HepG2 (cell line): ENCODE results near the gene TRIM28. TPM values are rescaled to one million over a fixed set of nuclear protein-coding genes. Genes with fewer than 3 reads are reported as not detected.
A peak's percentile ranks its signal among the peaks of the same experiment; 100 is the strongest.

ENCODE experiments used
- ATAC-seq: fragments of 200-7000 bp; cut with Tn5 transposase; 3 replicates; pipeline ENCODE4 v1.9.1; 2020; ENCODE audit warnings: mild to moderate bottlenecking, moderate library complexity
- BruUV-seq: library from RNA; stranded (reverse); fragments of 400-500 nt; replicated peaks from 2 replicates; lab custom pipeline; 2021; lab: Mats Ljungman, UMichigan
- CTCF ChIA-PET: fragments of 300-600 bp; formaldehyde crosslinking; extraction: SDS; loops from one replicate; lab custom pipeline; 2021; ENCODE audit warnings: low total read pairs, inconsistent platforms, low intra/inter-chr PET ratio; lab: Yijun Ruan, JAX
- POLR2A ChIA-PET: fragments of 350-600 bp; sonication (Branson Sonifier 250); formaldehyde crosslinking; loops from one replicate; lab custom pipeline; 2020; ENCODE audit warnings: antibody characterized with exemption, inconsistent platforms; lab: Yijun Ruan, JAX
- DNase-seq: peaks from one replicate; pipeline ENCODE4 v3.0.0-alpha.2; 2015; ENCODE audit warnings: low spot score
- FAIRE-seq: peaks from 3 replicates; lab custom pipeline; 2011; peaks lifted over from hg19 to GRCh38; lab: Jason Lieb, UNC
- H2AFZ ChIP-seq: one replicate; pipeline ENCODE4 v1.6.1; 2011; ENCODE audit warnings: low read length, inconsistent platforms
- H3K27ac ChIP-seq: fragments of 300-600 bp; 3 replicates; pipeline ENCODE4 v1.8.0; 2011; ENCODE audit warnings: mixed run types, mild to moderate bottlenecking, mixed read lengths, low read length, inconsistent platforms; ENCODE audit not compliant: insufficient read depth; ENCODE audit errors: extremely low read length
- H3K27me3 ChIP-seq, 2 experiments: fragments of 200-600 bp in 1 of 2; 2 replicates in 1 of 2; 3 replicates in 1 of 2; pipeline versions ENCODE4 v1.6.0 to v1.8.0; 2011; ENCODE audit warnings: low read length in 2 of 2, mild to moderate bottlenecking in 2 of 2, moderate library complexity in 2 of 2, inconsistent platforms in 1 of 2; ENCODE audit not compliant: insufficient read depth in 2 of 2, control insufficient read depth in 1 of 2
- H3K36me3 ChIP-seq, 2 experiments: fragments of 200-600 bp in 1 of 2; replicated peaks in 1 of 2; 2 replicates in 1 of 2; 3 replicates in 1 of 2; pipeline versions ENCODE4 v1.5.1 to v1.8.0; 2011; ENCODE audit warnings: low read length in 2 of 2, inconsistent platforms in 1 of 2; ENCODE audit not compliant: insufficient read depth in 2 of 2, control insufficient read depth in 1 of 2
- H3K4me1 ChIP-seq: 2 replicates; pipeline ENCODE4 v1.5.1; 2012; ENCODE audit warnings: low read length, inconsistent platforms; ENCODE audit not compliant: insufficient read depth
- H3K4me2 ChIP-seq: 2 replicates; pipeline ENCODE4 v1.6.0; 2011; ENCODE audit warnings: low read depth, low read length, inconsistent platforms
- H3K4me3 ChIP-seq, 3 experiments: fragments of 200-600 bp in 1 of 3; sonication (generic), shearing (Covaris generic) in 1 of 3; replicated peaks in 1 of 3; 2 replicates each; pipeline ENCODE4 v1.5.1; 2011 to 2016; ENCODE audit warnings: low read length in 3 of 3, inconsistent platforms in 2 of 3, low read depth in 2 of 3, mild to moderate bottlenecking in 2 of 3, control low read depth in 1 of 3, mixed read lengths in 1 of 3; ENCODE audit not compliant: insufficient read depth in 1 of 3
- H3K79me2 ChIP-seq: one replicate; pipeline ENCODE4 v1.6.1; 2011; ENCODE audit warnings: low read length, inconsistent platforms; ENCODE audit not compliant: insufficient read depth
- H3K9ac ChIP-seq: 2 replicates; pipeline ENCODE4 v1.6.0; 2011; ENCODE audit warnings: mild to moderate bottlenecking, low read depth, low read length, inconsistent platforms; ENCODE audit not compliant: insufficient read depth
- H3K9me3 ChIP-seq: 2 replicates; pipeline ENCODE4 v1.5.1; 2012; ENCODE audit warnings: mild to moderate bottlenecking, low read length
- H4K20me1 ChIP-seq: 2 replicates; pipeline ENCODE4 v1.6.0; 2011; ENCODE audit warnings: inconsistent platforms, mild to moderate bottlenecking, low read length, moderate library complexity; ENCODE audit not compliant: insufficient read depth
- CREB1 ChIP-seq, 2 experiments: fragments of 450-650 bp in 1 of 2; IDR thresholded peaks; 2 replicates each; pipeline ENCODE4 v1.6.1; 2016 to 2017; ENCODE audit warnings: control low read depth in 1 of 2, mild to moderate bottlenecking in 1 of 2, missing compliant biosample characterization in 1 of 2, missing genetic modification characterization in 1 of 2
- FOXA3 ChIP-seq: IDR thresholded peaks from 2 replicates; pipeline ENCODE4 v1.6.1; 2016; ENCODE audit warnings: missing genetic modification reagents, missing compliant biosample characterization
- ZNF160 ChIP-seq: sonication (generic); formaldehyde crosslinking; IDR thresholded peaks from 2 replicates; pipeline ENCODE4 v1.8.0; 2022; ENCODE audit warnings: mild to moderate bottlenecking, inconsistent platforms, missing genetic modification reagents
- ZNF274 ChIP-seq: sonication (generic); formaldehyde crosslinking; IDR thresholded peaks from 2 replicates; pipeline ENCODE4 v1.5.1; 2020; ENCODE audit warnings: mild to moderate bottlenecking, missing genetic modification reagents
- ZNF296 ChIP-seq: sonication (generic); formaldehyde crosslinking; conservative IDR thresholded peaks from 2 replicates; pipeline ENCODE4 v1.5.0; 2020; ENCODE audit warnings: mild to moderate bottlenecking, missing genetic modification reagents
- ZNF343 ChIP-seq: sonication (generic); formaldehyde crosslinking; IDR thresholded peaks from 2 replicates; pipeline ENCODE4 v1.4.0; 2020; ENCODE audit warnings: mild to moderate bottlenecking, missing genetic modification reagents
- ZNF354B ChIP-seq: sonication (generic); formaldehyde crosslinking; IDR thresholded peaks from 2 replicates; pipeline ENCODE4 v1.8.0; 2022; ENCODE audit warnings: mild to moderate bottlenecking, missing genetic modification reagents
- ZNF768 ChIP-seq: sonication (generic); formaldehyde crosslinking; IDR thresholded peaks from 2 replicates; pipeline ENCODE4 v1.4.0; 2020; ENCODE audit warnings: missing genetic modification reagents
- ZSCAN25 ChIP-seq: sonication (generic); formaldehyde crosslinking; IDR thresholded peaks from 2 replicates; pipeline ENCODE4 v1.8.0; 2022; ENCODE audit warnings: mild to moderate bottlenecking, missing genetic modification reagents
- WGBS: methylation state at CpG from one replicate; pipeline ENCODE4 v1.1.6; 2017; ENCODE audit warnings: low lambda C conversion rate; 5-methylcytosine and 5-hydroxymethylcytosine counted together
- in situ Hi-C: cut with HindIII; loops from 2 replicates; pipeline ENCODE4 v1.10.0; 2017; ENCODE audit warnings: low pct_unique_long_range_greater_than_20kb; ENCODE audit not compliant: extremely low pct_ligation_motif_present
- intact Hi-C: fragments of 100-400 bp; cut with micrococcal nuclease; formaldehyde crosslinking; loops from one replicate; pipeline ENCODE4 v1.10.0; 2022; ENCODE audit not compliant: unreplicated experiment
- polyA plus RNA-seq, 8 experiments: library from polyadenylated mRNA; depleted of rRNA in 3 of 8; stranded (reverse) in 7 of 8; unstranded in 1 of 8; fragments of >200 nt; fragmentation: Illumina TruSeq in 4 of 8; extraction: Trizol in 4 of 8; gene quantifications; 2 replicates each; pipeline versions ENCODE4 v1.2.1 to v1.2.3, GENCODE V29; 2011 to 2016; ENCODE audit warnings: low read depth in 4 of 8, missing spikeins in 1 of 8, mixed read lengths in 1 of 8; ENCODE audit not compliant: insufficient read depth in 1 of 8
- total RNA-seq, 5 experiments: library from RNA; depleted of rRNA; stranded (reverse); fragments of >200 nt; fragmentation: Illumina TruSeq; extraction: Trizol; gene quantifications; 2 replicates each; pipeline ENCODE4 v1.2.3, GENCODE V29; 2016; ENCODE audit warnings: low read depth in 1 of 5
- TF ChIP-seq, protein P1 (sequence below): fragments of 450-650 bp; IDR thresholded peaks from 2 replicates; pipeline ENCODE4 v1.6.1; 2017; ENCODE audit warnings: mild to moderate bottlenecking
- TF ChIP-seq, protein P2 (sequence below): sonication (generic); formaldehyde crosslinking; IDR thresholded peaks from 2 replicates; pipeline ENCODE4 v1.8.0; 2022; ENCODE audit warnings: mild to moderate bottlenecking, missing genetic modification reagents, moderate library complexity
- TF ChIP-seq, protein P3 (sequence below): sonication (generic); formaldehyde crosslinking; IDR thresholded peaks from 2 replicates; pipeline ENCODE4 v1.4.0; 2020; ENCODE audit warnings: missing genetic modification reagents, borderline replicate concordance
- TF ChIP-seq, protein P4 (sequence below): sonication (generic); formaldehyde crosslinking; IDR thresholded peaks from 2 replicates; pipeline ENCODE4 v1.5.0; 2020; ENCODE audit warnings: missing genetic modification reagents, mild to moderate bottlenecking, borderline replicate concordance

TRIM28 gene
- total and polyA plus RNA-seq, 2 of the 13 experiments (the other 11 are each of a cell fraction or from before 2014, with no cell fraction given), result 361 to 439 TPM

DNA sequence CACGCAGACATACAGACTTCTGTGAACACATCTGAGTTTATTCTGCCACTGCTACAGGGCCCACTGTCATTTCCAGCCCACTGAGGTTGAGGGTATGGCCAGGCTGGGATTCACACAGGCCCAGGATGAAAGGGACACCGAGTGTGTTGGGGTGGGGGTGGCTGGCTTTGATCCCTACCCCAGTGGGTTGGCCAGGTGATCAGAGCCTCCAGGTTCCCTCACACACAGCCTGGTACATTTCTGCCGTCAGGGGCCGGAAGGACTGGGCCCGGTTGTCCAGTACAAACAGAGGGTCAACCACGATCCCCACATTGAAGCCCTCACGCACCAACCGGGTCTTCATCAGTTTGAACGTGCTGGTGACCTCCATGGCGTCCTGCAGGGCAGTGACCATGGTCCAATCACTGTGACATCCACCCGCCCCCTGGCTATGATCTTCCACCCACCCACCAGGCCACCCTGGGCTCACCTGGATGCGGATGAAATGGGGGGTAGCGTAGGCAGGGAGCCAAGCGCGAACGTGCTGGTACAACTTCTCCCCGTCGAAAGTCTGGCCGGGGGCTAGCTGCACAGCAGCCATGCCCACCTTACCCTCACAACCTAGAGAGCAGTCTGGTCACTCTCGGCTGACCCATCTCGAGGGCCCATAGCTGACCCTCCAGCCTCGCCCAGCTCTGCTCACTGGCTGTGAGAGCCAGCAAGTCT lies 45.4 kb upstream of the TRIM28 start:
- no peaks in the 10 kb centered on the region; a peak in 1 of 5 replicates for H3K27me3 ChIP-seq
- H4K20me1 ChIP-seq, result no peaks in the 10 kb centered on the region
- intact Hi-C loops (loop anchor here (2.0 kb wide), 1 partner anchor 20 kb away; the partner anchor contains the start of gene ZBTB45), in situ Hi-C loops (no loop called here)
- CTCF ChIA-PET, result no interaction called here
- ATAC-seq (peak; percentile 16), FAIRE-seq (no peak), DNase-seq (no peak)
- no peaks in the 10 kb centered on the region for H3K36me3 ChIP-seq
- peaks cover 17% of the 10 kb centered on the region for H3K79me2 ChIP-seq
- H3K9ac ChIP-seq, result peak overlapping the region; percentile 70
- POLR2A ChIA-PET, result interaction anchor here (1.2 to 3.6 kb wide), 5 partner anchors 13 to 136 kb away, joined by 3 to 44 read pairs (median 6); partner anchors contain the start of genes RPS5, SLC27A5, ZBTB45 and ZNF497
- no peak overlapping the region for H2AFZ ChIP-seq
- peak overlapping the region; percentile 58 to 87 (median 74) for H3K4me3 ChIP-seq
- TSS peak; percentile 79 for BruUV-seq
- H3K27ac ChIP-seq, result peak overlapping the region; percentile 46
- 43% methylated on average over 11 of the region's 22 CpGs for WGBS
- H3K9me3 ChIP-seq, result no peaks in the 10 kb centered on the region
- H3K4me1 ChIP-seq, result peaks cover 37% of the 10 kb centered on the region
- H3K4me2 ChIP-seq, result peak overlapping the region; percentile 81
- TF ChIP-seq ZNF768 (CRISPR knock-in tag) (peak; percentile 82; the same call in 1 of the 2 replicates), ZNF354B (CRISPR knock-in tag) (0 out of 2 replicates have a peak, but pooled peaks have one; percentile 48), ZNF274 (CRISPR knock-in tag) (0 out of 2 replicates have a peak, but pooled peaks have one; percentile 11), FOXA3 (CRISPR knock-in tag) (no peak), ZSCAN25 (no peak), ZNF296 (CRISPR knock-in tag) (peak; percentile 57; the same call in 1 of the 2 replicates), ZNF160 (CRISPR knock-in tag) (peak; percentile 9; the same call in 1 of the 2 replicates), ZNF343 (CRISPR knock-in tag) (no peak), CREB1 (IDR thresholded peaks at IDR 0.05) (no peak), CREB1 (CRISPR knock-in tag; IDR thresholded peaks at IDR 0.05) (no peak)
- TF ChIP-seq, protein P1, sequence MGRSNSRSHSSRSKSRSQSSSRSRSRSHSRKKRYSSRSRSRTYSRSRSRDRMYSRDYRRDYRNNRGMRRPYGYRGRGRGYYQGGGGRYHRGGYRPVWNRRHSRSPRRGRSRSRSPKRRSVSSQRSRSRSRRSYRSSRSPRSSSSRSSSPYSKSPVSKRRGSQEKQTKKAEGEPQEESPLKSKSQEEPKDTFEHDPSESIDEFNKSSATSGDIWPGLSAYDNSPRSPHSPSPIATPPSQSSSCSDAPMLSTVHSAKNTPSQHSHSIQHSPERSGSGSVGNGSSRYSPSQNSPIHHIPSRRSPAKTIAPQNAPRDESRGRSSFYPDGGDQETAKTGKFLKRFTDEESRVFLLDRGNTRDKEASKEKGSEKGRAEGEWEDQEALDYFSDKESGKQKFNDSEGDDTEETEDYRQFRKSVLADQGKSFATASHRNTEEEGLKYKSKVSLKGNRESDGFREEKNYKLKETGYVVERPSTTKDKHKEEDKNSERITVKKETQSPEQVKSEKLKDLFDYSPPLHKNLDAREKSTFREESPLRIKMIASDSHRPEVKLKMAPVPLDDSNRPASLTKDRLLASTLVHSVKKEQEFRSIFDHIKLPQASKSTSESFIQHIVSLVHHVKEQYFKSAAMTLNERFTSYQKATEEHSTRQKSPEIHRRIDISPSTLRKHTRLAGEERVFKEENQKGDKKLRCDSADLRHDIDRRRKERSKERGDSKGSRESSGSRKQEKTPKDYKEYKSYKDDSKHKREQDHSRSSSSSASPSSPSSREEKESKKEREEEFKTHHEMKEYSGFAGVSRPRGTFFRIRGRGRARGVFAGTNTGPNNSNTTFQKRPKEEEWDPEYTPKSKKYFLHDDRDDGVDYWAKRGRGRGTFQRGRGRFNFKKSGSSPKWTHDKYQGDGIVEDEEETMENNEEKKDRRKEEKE, result no peak
- TF ChIP-seq, protein P2, sequence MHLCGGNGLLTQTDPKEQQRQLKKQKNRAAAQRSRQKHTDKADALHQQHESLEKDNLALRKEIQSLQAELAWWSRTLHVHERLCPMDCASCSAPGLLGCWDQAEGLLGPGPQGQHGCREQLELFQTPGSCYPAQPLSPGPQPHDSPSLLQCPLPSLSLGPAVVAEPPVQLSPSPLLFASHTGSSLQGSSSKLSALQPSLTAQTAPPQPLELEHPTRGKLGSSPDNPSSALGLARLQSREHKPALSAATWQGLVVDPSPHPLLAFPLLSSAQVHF (CRISPR knock-in tag), result 0 out of 2 replicates have a peak, but pooled peaks have one; percentile 6
- TF ChIP-seq, protein P3, sequence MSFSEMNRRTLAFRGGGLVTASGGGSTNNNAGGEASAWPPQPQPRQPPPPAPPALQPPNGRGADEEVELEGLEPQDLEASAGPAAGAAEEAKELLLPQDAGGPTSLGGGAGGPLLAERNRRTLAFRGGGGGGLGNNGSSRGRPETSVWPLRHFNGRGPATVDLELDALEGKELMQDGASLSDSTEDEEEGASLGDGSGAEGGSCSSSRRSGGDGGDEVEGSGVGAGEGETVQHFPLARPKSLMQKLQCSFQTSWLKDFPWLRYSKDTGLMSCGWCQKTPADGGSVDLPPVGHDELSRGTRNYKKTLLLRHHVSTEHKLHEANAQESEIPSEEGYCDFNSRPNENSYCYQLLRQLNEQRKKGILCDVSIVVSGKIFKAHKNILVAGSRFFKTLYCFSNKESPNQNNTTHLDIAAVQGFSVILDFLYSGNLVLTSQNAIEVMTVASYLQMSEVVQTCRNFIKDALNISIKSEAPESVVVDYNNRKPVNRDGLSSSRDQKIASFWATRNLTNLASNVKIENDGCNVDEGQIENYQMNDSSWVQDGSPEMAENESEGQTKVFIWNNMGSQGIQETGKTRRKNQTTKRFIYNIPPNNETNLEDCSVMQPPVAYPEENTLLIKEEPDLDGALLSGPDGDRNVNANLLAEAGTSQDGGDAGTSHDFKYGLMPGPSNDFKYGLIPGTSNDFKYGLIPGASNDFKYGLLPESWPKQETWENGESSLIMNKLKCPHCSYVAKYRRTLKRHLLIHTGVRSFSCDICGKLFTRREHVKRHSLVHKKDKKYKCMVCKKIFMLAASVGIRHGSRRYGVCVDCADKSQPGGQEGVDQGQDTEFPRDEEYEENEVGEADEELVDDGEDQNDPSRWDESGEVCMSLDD, result no peak
- TF ChIP-seq, protein P4, sequence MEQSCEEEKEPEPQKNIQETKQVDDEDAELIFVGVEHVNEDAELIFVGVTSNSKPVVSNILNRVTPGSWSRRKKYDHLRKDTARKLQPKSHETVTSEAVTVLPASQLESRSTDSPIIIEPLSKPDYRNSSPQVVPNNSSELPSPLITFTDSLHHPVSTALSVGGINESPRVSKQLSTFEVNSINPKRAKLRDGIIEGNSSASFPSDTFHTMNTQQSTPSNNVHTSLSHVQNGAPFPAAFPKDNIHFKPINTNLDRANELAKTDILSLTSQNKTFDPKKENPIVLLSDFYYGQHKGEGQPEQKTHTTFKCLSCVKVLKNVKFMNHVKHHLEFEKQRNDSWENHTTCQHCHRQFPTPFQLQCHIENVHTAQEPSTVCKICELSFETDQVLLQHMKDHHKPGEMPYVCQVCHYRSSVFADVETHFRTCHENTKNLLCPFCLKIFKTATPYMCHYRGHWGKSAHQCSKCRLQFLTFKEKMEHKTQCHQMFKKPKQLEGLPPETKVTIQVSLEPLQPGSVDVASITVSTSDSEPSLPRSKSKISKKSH, result peak; percentile 2; the same call in 1 of the 2 replicates
